Liver (tissue), 9 donors: ENCODE results near the gene COL8A2. TPM values are rescaled to one million over a fixed set of nuclear protein-coding genes. Genes with fewer than 3 reads are reported as not detected.

ENCODE experiments used
- DNase-seq: peaks from one replicate; pipeline ENCODE4 v3.0.0-alpha.2; 2017; ENCODE audit warnings: low spot score
- H3K27ac ChIP-seq, 2 donors: one replicate each; pipeline ENCODE4 v1.7.0; 2013; ENCODE audit warnings: inconsistent platforms in 2 of 2, low read length in 2 of 2, control low read depth in 1 of 2, low read depth in 1 of 2, mild to moderate bottlenecking in 1 of 2
- H3K27me3 ChIP-seq, 4 donors: one replicate each; pipeline versions ENCODE4 v1.6.1 to v1.7.0; 2013; ENCODE audit warnings: low read length in 3 of 4, inconsistent platforms in 1 of 4, mild to moderate bottlenecking in 1 of 4, moderate library complexity in 1 of 4; ENCODE audit not compliant: control insufficient read depth in 4 of 4, insufficient read depth in 4 of 4
- H3K36me3 ChIP-seq, 4 donors: one replicate each; pipeline versions ENCODE4 v1.6.1 to v1.7.0; 2013; ENCODE audit warnings: low read length in 3 of 4, mild to moderate bottlenecking in 3 of 4, low read depth in 1 of 4, moderate library complexity in 1 of 4; ENCODE audit not compliant: control insufficient read depth in 4 of 4, insufficient read depth in 3 of 4
- H3K4me1 ChIP-seq, 4 donors: one replicate each; pipeline versions ENCODE4 v1.6.1 to v1.7.0; 2013; ENCODE audit warnings: low read length in 3 of 4, mild to moderate bottlenecking in 3 of 4, moderate library complexity in 1 of 4; ENCODE audit not compliant: control insufficient read depth in 4 of 4, insufficient read depth in 4 of 4
- H3K4me3 ChIP-seq, 3 donors: one replicate each; pipeline versions ENCODE4 v1.6.1 to v1.7.0; 2013; ENCODE audit warnings: low read length in 3 of 3, control low read depth in 1 of 3, low read depth in 1 of 3, mild to moderate bottlenecking in 1 of 3
- H3K9ac ChIP-seq, 2 donors: one replicate each; pipeline ENCODE4 v1.7.0; 2013; ENCODE audit warnings: low read length in 2 of 2, mild to moderate bottlenecking in 2 of 2, moderate library complexity in 2 of 2, control low read depth in 1 of 2, low read depth in 1 of 2
- H3K9me3 ChIP-seq, 4 donors: one replicate each; pipeline versions ENCODE4 v1.6.1 to v1.7.0; 2013; ENCODE audit warnings: low read length in 3 of 4; ENCODE audit not compliant: control insufficient read depth in 4 of 4
- ATF3 ChIP-seq: IDR thresholded peaks from 2 replicates; pipeline ENCODE4 v1.6.1; 2016; ENCODE audit warnings: antibody characterized with exemption
- CTCF ChIP-seq: fragments of 150-350 bp; IDR thresholded peaks from 2 replicates; pipeline ENCODE4 v1.5.1; 2017; ENCODE audit warnings: improper control_type of control experiment, low read depth, low read length; ENCODE audit not compliant: missing input control
- FOXA1 ChIP-seq: IDR thresholded peaks from 2 replicates; pipeline ENCODE4 v1.6.1; 2016; ENCODE audit warnings: antibody characterized with exemption
- FOXA2 ChIP-seq: IDR thresholded peaks from 2 replicates; pipeline ENCODE4 v1.6.1; 2016; ENCODE audit warnings: antibody characterized with exemption
- GABPA ChIP-seq, 2 donors: IDR thresholded peaks in 1 of 2; conservative IDR thresholded peaks in 1 of 2; 2 replicates each; pipeline ENCODE4 v1.6.1; 2016; ENCODE audit warnings: antibody characterized with exemption in 2 of 2, mild to moderate bottlenecking in 1 of 2, moderate library complexity in 1 of 2
- HNF4A ChIP-seq, 2 donors: conservative IDR thresholded peaks; 2 replicates each; pipeline ENCODE4 v1.6.1; 2016; ENCODE audit warnings: antibody characterized with exemption in 2 of 2, mild to moderate bottlenecking in 2 of 2
- JUND ChIP-seq, 2 donors: IDR thresholded peaks; 2 replicates each; pipeline ENCODE4 v1.6.1; 2016; ENCODE audit warnings: antibody characterized with exemption in 2 of 2
- MAX ChIP-seq: IDR thresholded peaks from 2 replicates; pipeline ENCODE4 v1.6.1; 2016; ENCODE audit warnings: antibody characterized with exemption
- NR2F2 ChIP-seq: IDR thresholded peaks from 2 replicates; pipeline ENCODE4 v1.6.1; 2016; ENCODE audit warnings: antibody characterized with exemption
- RXRA ChIP-seq, 2 donors: IDR thresholded peaks; 2 replicates each; pipeline ENCODE4 v1.6.1; 2017 to 2018; ENCODE audit warnings: antibody characterized with exemption in 2 of 2, mild to moderate bottlenecking in 1 of 2
- SP1 ChIP-seq: IDR thresholded peaks from 2 replicates; pipeline ENCODE4 v1.6.1; 2018; ENCODE audit warnings: antibody characterized with exemption, mild to moderate bottlenecking
- YY1 ChIP-seq: IDR thresholded peaks from 2 replicates; pipeline ENCODE4 v1.6.1; 2016; ENCODE audit warnings: antibody characterized with exemption, mild to moderate bottlenecking
- ZBTB33 ChIP-seq: IDR thresholded peaks from 2 replicates; pipeline ENCODE4 v1.6.1; 2016; ENCODE audit warnings: antibody characterized with exemption
- WGBS: extraction: QIAGEN DNeasy Blood & Tissue Kit; methylation state at CpG from one replicate; pipeline ENCODE4 v1.1.7; 2013; 5-methylcytosine and 5-hydroxymethylcytosine counted together
- polyA plus RNA-seq, 2 donors: library from polyadenylated mRNA; stranded (reverse) in 1 of 2; unstranded in 1 of 2; fragments of 200-250 nt in 1 of 2; fragments of >200 nt in 1 of 2; fragmentation: Nextera tagmentation in 1 of 2; extraction: Ambion mirVana in 1 of 2; gene quantifications; one replicate each; pipeline versions ENCODE4 v1.2.1 to v1.2.3, GENCODE V29; 2013 to 2015
- total RNA-seq, 2 donors: library from RNA; depleted of rRNA; stranded (reverse); fragments of >200 nt; gene quantifications; one replicate each; pipeline ENCODE4 v1.2.3, GENCODE V29; 2014
- donor health status: healthy.
- donor health status: healthy.
- donor health status: healthy.
- donor health status: healthy.
- donor health status: healthy.

COL8A2 gene
- total and polyA plus RNA-seq, 4 donors = 0.04 to 0.47 (median 0.35) TPM

- TF ChIP-seq HNF4A (conservative IDR thresholded peaks at IDR 0.05) = no peak
- TF ChIP-seq RXRA (IDR thresholded peaks at IDR 0.05) = no peak
- TF ChIP-seq JUND (IDR thresholded peaks at IDR 0.05) = no peak
- TF ChIP-seq SP1 = no peak
- TF ChIP-seq YY1 = no peak
- TF ChIP-seq CTCF = no peak
Measured at GRCh38 chr1:36154335-36154734, 29.3 kb upstream of the COL8A2 start (continued).

- 97% methylated on average over 6 of the region's 6 CpGs for WGBS
- no peak for DNase-seq
- no peaks in the 10 kb centered on the region for H3K9me3 ChIP-seq
- H3K27me3 ChIP-seq = no peaks in the 10 kb centered on the region
- TF ChIP-seq JUND (IDR thresholded peaks at IDR 0.05) = no peak
- H3K36me3 ChIP-seq = no peaks in the 10 kb centered on the region
- peaks cover 2 to 52% (median 34%) of the 10 kb centered on the region in 4 donors for H3K4me1 ChIP-seq
- no peak overlapping the region for H3K4me3 ChIP-seq
- no peak overlapping the region for H3K9ac ChIP-seq
- H3K27ac ChIP-seq = no peak overlapping the region
Measured at GRCh38 chr1:36153476-36153875, 28.5 kb upstream of the COL8A2 start.

GRCh38 chr1:36151845-36152203 is 26.8 kb upstream of the COL8A2 start:
- Histone ChIP-seq H3K27me3 (no peaks in the 10 kb centered on the region), H3K27ac (peak overlapping the region; percentile 42 to 49), H3K4me3 (no peak overlapping the region), H3K9me3 (no peaks in the 10 kb centered on the region), H3K9ac (no peak overlapping the region), H3K4me1 (peaks cover 3 to 49% (median 39%) of the 10 kb centered on the region in 4 donors), H3K36me3 (no peaks in the 10 kb centered on the region)
- TF ChIP-seq ATF3 (no peak), FOXA1 (no peak), SP1 (no peak), NR2F2 (no peak), MAX (no peak), YY1 (no peak), JUND (IDR thresholded peaks at IDR 0.05) (no peak), CTCF (no peak), ZBTB33 (no peak), FOXA2 (no peak), GABPA (IDR thresholded peaks at IDR 0.05 in 1 of 2, conservative IDR thresholded peaks at IDR 0.05 in 1 of 2) (no peak)
- WGBS = 74% methylated on average over 3 of the region's 3 CpGs
- no peak for DNase-seq
